Left forelimb (tissue), 1 donor: Measurements from ENCODE around the gene ERBB4.

Source experiments
- DNase-seq: peaks from one replicate; pipeline ENCODE4 v3.0.0-alpha.2; 2018; ENCODE audit warnings: low spot score

ERBB4 gene

DNA sequence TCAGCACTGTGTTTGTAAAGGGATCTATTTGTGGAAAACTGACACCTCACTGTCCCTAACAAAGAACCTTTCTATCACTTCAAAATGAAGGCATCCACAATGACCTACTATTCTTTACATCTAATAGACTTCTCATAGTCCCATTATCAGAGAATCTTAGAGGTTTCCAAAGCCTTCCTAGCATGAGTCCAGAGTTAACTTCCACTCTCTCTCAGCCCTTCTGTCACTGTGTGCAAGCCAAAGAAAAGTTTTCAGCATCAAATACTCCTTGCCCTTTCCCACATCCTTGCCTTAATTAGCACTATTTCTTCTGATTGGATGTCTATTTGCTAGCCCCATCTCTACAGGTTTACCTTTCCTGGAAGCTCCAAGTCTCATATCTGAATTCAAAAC lies 178.5 kb downstream of the ERBB4 start:
- DNase-seq: no peak

DNA sequence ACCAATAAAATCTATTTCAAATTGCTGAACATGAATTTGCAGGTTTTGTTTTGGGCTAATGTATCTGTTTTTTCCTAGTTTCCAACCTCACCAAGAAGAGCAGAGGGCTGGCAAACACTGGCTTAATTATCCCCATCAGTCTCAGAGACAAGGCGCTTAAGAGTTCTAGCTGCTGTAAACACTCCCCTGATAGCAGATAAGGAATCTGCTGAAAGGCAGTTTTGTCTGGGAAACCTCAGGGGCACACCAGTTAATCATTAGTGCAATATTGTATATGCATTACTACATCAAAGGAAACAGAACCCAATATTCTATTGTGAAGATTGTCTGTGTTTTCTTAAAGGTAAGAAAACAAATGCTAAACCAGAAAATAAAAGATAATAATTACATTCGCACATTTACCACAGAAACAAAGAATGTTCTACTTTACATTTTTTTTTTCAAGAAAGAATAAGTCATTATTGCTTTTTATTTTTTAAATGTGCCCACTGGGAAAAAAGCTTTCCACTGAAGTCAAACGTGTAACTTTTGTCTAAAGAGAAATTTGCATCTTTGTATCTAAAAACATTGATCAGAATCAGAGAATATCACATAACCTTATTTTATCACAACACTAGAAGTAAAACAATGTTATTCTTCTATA lies 179.1 kb downstream of the ERBB4 start:
- no peak for DNase-seq

DNA sequence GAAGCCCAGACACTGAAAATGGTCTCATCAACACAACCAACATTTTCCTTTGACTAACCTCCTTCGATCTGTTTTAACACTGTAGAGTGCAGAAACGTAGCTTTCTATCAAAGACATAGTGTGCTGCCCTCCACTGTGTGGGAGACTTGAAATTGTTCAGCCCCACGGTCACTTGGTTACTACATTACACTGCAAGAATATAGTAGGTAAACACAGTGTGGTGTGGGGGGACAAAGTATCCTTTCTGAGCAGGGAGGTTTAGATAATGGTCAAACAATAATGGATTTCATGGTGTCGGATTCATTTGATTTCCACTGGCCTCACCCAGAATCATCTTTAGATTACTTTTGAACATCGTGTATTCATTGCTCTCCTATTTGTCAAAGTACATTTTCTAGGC lies 181.0 kb downstream of the ERBB4 start:
- no peak for DNase-seq

DNA sequence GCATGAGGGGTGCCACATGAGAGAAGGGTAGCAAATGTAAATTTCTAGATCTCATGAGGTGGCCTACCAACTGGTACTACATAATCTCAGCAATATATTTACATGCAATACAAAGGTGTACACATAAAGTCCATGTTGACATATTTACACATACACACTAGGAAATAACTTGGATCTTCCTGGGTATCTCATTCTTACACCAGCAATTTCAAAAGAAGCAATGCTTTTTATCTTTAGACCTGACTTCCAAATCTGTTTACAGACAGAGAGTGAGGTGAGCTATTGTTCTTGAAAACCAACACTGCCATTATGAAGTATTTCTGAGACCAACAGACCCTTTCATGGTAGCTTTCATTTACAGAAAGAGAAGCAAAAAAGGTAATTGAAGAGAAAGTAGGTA lies 184.2 kb downstream of the ERBB4 start:
- DNase-seq: no peak

DNA sequence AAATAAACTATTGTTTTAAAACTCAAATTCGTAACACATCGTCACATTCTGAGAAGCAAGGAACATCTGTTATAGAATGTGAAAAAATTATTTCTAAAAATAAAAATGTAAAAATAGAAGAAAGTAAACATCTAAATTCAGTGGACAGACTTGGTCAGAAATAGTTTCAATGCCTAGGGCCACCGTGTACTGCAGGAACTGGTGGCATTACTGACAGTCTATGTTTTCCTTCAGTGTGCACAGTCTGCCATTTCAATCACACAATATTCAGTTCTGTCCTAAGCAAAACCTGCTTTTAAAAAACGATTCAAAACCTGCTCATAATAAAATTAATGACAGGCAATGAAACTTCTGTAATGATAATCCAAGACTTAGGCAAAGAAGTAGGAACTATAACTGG lies 190.1 kb downstream of the ERBB4 start:
- DNase-seq: no peak

DNA sequence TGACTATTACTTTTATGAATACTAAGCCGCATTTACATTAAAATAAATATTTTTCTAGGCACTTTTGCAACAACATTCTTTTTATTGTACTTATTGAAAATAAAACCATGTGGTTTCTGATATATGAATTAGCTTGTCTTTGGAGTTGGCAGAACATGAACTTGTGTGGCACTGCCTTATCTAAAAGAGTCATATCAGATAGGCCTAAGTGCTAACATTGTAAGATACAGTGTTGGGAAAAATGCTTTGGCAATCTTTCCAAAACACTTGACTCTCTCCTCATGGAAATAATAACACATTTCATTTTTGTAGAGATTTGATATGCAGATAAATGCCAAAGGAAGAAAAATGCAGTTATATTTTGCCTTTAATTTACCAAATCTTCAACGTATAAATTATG lies 191.7 kb downstream of the ERBB4 start:
- DNase-seq: no peak

DNA sequence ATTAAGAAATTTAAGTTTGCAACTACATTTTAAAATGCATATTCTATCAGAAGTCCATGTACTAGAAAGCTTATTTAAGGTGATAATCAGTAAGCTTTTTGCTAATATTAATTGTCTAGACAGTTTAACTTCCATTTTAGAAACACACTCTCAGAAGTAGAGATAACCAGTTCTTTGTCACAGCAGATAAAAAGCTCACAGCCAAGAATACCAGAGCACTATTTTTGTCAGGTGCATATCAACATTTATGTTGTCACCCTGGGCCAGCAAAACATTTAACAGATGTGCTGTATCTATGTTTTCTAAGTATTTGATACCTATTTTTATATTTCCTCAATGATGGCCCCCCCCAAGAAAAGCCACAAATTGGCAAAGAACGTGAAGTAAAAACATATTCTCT lies 192.6 kb downstream of the ERBB4 start:
- no peak for DNase-seq

DNA sequence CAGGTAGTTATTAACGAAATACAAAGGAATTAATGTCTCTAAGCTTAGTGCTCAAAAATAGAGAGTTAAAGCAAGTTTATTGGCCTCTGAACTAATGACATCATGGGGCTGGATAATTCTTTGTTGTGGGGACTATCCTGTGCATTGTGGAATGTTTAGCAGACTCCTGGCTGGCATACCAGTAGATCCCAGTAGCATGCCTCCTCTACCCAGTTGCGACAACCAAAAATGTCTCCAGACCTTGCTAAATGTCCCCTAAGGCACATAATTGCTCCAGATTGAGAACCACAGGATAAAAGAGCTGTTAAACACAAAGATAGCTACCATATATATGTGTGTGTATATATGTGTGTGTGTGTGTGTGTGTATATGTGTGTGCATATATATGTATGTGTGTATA lies 194.5 kb downstream of the ERBB4 start:
- no peak for DNase-seq

DNA sequence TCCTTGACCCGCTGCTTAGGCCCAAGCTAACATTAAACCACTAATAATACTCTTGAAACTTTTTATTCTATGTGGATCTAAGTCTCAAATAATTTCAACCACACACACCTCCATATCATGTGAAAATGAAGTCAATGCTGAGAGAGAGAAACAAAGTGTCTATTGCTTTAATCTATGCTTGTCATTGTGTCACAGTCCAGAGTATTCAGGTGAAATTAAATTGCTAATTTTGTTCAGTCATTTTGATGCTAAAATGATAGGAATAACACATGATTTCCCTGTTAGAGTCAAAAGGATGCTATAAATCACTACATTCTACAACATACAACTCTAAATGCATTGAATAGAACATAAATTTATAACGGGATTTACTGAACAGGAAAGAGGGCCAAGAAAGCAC lies 195.4 kb downstream of the ERBB4 start:
- no peak for DNase-seq

DNA sequence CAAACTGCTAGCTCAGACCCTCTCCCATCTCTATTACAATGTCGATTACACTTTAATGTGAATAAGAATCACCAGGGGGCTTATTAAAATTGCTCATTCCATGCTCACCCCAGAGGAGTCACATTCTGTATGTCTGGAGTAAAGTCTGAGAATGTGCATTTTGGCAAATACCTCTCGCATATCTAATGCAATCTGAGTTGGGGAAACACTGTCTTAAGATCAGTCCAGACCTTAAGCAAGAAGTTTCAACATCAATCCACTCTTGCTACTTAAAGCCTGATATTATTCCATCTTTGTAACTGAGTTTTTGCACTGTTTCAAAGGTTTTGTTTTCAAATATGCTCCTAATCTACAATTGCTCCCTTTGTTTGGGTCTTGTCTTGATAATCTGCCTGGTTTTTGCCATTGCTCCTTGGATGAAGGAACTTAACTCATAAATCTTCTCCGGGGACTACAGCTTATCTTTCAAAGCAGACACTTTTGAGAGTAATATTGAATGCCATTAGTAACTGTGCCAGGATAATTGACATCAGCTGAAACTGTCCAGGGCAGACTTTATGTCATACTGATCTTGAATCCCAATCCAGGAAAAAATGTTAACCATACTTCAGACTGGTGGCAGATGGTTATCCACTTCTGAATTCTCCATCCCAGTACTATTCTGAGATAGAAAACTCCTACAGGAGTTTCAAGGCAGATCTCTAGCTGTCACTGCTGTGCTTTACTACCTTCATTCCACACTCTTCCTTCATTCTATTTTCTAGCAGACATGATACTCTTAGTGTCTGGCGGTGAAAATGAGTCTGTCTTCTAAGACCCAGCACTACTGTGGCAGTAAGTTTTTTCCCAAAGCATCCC lies 200.9 kb downstream of the ERBB4 start:
- DNase-seq: no peak

DNA sequence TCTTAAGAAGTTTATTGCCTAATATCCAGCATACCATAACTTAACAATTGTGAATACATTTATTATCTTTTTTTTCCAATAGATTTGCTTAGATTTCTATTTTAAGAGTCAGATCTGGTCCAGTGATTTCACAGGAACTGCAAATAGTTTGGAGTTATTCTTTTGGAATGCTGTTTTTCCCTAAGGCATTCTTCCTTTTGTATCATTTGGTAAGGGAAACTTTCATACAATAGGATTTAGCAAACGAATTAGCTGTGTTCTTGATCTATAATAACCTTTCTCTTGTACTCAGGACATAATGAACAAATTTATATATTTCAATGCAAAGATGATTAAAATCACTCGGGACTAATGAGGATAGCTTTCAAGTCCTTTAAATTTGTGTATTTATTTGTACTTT lies 201.6 kb downstream of the ERBB4 start:
- DNase-seq: no peak

DNA sequence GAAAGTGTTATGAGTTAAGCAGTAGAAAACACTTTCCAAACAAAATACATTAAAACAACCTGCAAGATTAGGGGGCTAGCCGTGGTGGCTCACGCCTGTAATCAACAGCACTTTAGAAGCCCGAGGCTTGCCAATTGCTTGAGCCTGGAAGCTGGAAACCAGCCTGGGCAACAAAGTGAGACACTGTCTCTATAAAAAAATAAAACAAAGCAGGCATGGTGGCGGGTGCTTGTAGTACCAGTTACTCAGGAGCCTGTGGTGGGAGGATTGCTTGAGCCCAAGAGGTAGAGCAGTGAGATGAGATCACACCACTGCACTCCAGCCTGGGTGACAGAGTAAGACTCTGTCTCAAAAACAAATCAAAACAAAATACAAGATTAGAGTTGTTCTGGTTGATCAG lies 208.3 kb downstream of the ERBB4 start:
- no peak for DNase-seq

DNA sequence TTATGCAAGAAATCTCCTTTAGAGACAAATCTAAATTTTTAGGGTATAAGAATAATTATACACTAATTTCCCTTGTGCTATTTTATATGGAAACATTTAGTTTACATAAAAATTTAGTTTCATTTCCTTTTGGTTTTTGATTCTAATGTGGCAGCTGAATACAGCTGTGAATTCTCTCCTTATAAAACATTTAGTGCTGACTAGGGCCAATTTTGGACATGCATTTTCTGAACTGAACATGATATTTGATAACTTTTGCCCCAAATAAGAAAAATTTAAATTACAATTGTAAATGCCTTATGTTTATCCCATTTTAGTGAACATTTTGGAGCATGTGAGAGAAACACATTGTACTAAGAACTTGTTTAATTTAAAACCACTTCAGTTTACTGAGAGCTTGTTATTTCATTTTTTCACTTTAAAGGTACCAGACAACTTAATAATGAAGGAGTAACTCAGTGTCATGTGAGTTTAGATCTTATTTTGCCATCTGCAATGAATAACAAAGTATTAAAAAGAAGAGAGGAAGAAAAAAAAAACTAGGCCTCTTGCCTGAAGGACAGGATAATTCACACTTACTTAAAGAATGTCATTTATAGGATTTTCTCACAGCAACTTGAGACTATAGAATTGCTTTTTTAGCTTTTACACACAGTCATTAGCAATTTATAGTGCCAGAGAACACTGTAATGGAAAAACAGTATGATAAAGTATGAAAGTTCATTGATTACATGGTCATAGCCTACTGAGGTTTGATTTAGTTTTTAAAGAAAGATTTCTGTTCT lies 209.7 kb downstream of the ERBB4 start:
- DNase-seq: no peak

DNA sequence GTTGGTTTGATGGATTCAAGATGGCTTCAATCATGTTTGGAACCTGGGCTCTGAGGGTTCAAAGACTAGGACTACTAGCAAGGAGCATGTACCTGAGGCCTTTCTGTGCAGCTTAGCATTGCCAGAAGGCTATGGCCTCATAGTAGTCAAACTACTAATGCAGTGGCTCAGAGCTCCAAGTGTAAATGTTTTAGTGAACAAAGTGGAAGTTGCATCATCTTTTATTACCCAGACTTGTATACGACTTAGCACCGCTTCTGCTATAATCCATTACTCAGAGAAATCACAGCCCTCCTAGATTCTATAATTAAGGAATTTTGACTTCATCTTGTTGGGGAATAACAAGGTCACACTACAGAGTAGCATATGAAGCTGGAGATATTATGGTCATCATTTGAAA lies 210.5 kb downstream of the ERBB4 start:
- DNase-seq: no peak

DNA sequence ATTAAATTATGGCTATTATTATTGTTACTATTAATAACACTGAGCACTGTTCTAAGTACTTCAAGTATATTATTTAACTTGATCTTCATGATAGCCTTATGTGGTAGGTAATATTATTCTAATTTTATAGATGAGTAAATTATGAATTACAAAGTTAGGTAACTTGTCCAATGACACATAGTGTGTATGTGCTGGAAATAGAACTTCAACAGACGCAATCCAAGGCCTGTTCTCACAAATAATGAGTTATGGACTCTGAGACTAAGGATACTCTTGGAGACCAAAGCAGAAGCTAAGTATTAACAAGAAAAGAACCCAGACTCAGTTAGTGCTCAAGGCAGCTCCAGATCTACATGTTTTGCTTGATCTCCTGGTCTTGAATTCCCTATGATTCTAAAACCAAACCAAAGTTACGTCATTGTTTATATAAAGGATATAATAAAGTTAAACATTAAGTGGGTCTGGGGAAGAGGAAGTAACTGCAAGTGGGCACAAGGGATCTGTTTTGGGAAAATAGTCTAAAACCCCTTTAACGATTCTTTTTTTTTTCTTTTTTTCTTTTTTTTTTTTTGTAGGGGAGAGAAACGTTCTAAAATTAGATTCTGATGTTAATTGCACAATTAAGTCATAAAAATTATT lies 211.3 kb downstream of the ERBB4 start:
- DNase-seq: no peak

DNA sequence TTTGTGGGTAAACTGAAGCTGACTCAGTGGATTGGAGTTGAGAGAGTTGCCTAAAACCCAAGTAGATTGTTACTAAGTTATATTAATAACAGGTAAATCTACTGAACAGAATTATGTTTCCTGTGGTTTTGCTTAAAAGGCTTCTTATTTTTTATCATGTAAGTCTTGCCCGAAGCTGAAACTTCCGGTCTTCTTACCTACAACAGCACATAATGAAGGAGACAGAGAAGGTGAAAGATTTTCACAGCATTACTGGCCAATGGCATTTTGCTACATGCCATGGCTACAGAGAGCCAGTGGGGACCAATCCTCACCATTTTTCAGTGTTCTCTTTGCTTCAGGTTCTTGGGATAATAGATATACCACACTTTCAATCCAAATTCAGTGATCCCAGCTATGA lies 220.0 kb downstream of the ERBB4 start:
- DNase-seq: no peak

DNA sequence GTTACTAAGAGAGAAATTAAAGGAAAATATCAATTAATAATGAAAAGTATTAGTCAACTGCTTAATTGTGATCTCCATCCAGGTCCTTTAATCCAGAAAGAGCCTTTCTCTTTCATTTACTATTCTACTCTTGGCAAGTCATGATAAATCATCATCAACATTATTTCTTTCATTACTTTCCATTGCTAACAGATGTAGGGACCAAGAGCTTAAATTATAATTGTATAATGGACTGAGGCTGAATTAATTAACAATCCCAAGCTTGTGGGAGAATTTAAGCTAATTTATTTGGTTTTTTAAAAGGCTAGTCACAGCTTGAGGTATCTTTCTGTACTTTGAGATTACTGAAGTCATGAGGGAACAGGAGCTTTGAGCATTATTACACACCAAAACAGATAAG lies 223.9 kb downstream of the ERBB4 start:
- no peak for DNase-seq

DNA sequence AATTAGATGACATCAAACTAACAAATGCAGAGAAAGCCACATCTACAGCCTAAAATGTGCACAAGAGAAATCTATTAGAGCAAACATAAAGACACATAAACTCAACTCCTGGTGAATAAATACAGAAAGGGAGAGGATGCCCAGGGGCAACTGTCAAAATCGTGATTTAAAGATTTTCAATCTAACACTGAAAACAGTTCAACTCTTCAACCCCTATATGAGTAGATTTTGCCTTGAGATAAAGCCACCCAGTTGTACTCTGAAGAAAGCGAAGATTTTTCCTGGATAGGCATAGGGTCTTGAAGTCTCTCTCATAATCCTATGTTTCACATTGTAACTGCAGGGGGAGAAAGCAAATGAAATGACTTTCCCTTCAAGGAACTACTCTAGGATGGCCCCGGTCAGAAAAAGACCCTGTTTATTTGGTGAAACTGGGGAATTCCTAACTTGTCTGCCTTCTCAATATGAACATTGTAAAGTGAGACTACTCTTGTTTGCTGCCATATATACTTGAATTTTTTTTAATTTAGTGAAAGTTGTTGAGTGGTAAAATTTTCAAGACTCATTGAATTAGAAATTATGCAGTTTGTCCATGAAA lies 226.7 kb downstream of the ERBB4 start:
- DNase-seq: no peak

DNA sequence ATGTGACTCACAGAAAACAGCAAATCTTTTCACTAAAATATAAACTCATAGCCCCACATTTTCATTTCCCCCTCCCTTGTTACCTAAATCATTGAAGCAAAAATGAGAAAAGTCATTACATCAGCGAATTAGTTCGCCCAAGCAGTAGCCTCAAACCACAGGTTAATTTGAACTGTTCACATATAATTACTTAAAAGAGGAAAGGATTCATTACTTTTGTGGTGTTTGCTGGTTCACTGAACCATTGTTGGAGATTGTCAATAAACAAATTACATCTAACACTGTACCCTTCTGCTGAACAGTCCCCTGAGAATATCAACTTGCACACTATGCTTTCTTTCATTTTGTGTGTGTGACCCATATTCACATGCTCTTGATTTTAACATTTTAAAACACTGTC lies 238.7 kb downstream of the ERBB4 start:
- DNase-seq: no peak

DNA sequence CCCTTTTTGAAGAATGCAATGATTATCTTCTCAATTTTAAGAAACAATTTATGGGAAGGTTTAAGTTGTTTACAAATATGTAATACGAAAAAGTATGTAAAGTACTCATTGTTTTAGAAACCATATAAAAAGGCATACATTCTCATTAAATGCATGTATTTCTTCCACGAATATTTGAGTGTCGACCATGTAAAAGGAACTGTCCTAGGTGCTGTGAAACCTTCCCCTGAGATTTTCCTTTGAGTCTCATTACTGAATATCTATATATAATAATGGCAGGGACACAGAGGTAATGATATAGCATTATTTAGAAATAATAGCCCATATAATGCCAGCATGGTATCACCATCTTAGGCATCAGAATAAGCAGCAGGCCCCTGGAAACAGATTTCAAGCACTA lies 239.3 kb downstream of the ERBB4 start:
- no peak for DNase-seq

DNA sequence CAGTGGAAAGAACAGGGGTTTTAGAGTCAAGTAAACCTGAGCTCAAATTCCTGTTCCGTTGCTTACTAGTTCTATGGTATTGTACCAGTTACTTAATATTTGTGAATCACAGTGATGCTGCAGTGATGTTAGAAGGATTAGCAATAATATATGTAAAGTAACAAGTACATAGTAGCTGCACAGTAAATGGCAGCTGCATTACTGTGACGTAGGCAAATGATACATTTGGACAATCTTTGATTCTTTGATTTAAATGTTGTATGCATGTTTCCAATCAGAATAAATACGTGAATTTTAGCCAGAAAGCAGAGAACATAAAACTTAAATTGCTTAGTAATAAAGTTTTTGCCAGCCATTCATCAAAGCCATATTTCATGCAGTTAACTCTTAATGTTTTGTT lies 243.0 kb downstream of the ERBB4 start:
- no peak for DNase-seq

DNA sequence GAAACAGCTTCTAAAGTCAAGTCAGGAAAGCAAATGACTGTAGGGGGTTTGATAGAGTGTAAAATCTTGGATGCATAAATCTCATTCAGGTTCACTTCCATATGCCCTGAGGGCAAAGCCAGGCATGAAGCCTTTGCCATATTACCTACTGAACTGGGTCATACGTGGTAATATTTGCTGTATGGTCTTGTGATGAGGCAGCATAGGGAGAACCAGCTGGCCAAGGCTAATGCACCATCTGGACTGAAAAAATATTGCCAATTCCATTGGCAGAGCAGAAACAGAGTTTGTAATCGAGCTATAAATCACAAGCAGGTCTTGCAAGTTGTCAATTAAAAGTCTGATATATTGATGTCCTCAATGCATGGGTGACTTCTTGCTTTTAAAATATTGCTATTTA lies 243.8 kb downstream of the ERBB4 start:
- no peak for DNase-seq
